GM18858 (cell line): ENCODE results near the gene OOSP4B.
"Not testable (repeated sequence)": the region's sequence is repeated elsewhere in the genome, so short reads cannot be mapped to it uniquely, and the experiment has no call there.

Experiments used
- ATAC-seq: cut with Tn5 transposase; IDR thresholded peaks from one replicate; pipeline ENCODE4 v1.9.1; 2021; ENCODE audit not compliant: unreplicated experiment

Gene OOSP4B

DNA sequence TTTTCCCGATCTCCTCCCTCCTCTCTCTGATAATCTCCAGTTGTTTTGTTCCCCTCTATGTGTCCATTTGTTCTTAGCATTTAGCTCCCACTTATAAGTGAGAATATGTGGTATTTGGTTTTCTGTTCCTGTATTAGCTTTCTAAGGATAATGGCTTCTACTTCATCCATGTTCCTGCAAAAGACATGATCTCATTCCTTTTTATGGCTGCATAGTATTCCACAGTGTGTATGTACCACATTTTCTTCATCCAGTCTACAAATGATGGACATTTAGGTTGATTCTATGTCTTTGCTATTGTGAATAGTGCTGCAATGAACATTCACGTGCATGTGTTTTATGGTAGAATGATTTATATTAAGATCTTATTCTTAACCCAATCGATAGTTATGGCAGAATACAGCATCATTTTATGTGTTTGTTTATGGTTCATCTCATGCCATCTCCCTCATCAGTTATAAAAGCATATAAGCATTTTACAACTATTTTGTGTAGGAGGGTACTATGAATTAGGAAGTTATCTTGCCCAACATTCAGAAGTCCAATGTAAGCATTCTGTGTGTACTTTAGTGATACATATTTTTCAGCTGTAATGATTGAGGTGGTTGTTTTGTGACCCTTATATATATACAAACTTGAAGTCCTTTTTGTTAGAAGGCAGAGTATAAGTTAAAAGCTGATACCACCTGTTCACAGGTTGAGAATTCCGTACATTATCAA lies 42.7 kb downstream of the OOSP4B start:
- no peak for ATAC-seq

DNA sequence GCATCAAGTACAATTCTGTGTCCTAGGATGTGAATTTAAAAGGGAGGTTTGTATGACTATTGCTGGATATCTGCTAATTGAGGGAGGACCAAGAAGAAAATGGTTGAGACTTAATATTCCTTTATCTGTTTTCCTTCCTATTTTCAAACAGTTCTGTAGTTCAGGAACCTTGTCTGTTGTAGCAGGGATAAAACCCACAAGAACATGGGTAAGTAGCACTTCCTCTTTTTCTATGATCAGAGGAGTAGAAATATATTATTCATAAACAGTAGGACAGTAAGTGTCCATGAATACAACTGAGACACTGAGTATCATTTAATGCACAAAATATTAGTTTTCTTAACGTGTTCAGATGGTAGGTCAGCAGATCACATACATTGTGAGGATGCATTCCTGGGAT lies 47.1 kb downstream of the OOSP4B start:
- ATAC-seq = no peak

- ATAC-seq = no peak
These were observed 48.8 kb downstream of the OOSP4B start for GRCh38 chr11:60065801-60066200.

DNA sequence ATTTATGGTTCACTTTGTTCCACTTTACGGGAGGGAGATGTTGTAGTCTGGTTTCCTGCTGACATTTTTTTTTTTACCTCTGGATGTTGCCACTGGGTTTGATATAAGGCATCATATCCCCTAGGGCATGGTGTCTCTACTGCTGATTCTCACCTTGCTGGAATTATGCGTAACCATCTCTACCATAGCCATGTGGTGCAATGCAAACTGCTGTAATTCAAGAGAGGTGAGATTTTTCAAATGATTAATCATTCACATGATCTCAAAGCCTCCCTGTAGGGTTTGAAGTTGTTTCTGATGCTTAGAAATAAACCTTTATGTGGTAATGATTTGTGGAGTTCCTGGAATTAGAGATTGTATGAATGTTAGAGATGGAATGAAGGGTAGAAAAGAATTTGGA lies 52.5 kb downstream of the OOSP4B start:
- no peak for ATAC-seq

- ATAC-seq = not testable (repeated sequence)
These were observed 54.7 kb downstream of the OOSP4B start for GRCh38 chr11:60071644-60072043.

- no peak for ATAC-seq
These were observed 60.3 kb downstream of the OOSP4B start for GRCh38 chr11:60077216-60077817.

DNA sequence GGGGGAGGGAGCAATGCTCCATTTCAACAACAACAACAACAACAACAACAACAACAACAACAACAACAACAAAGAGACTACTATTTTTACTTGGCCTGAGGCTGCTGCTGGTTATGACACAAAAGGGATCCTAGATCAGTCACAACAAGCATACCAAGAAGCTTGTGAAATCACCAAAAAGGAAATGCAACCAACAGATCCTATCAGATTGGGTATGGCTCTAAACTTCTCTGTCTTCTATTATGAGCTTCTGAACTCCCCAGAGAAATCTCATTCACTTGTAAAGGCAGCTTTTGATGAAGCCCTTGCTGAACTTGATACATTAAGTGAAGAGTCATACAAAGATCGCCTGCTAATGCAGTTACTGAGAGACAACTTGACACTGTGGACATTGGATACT lies 61.0 kb downstream of the OOSP4B start:
- ATAC-seq = no peak

- ATAC-seq = no peak
These were observed 61.8 kb downstream of the OOSP4B start for GRCh38 chr11:60078745-60079144.

GRCh38 chr11:60080535-60080934 lies 63.6 kb downstream of the OOSP4B start:
- ATAC-seq = no peak
